K562 (cell line): ENCODE results near the gene PGLYRP1. TPM values are rescaled to one million over a fixed set of nuclear protein-coding genes. Genes with fewer than 3 reads are reported as not detected.

Experiments
- ARID2 ChIP-seq: fragments of 450-650 bp; IDR thresholded peaks from 2 replicates; pipeline ENCODE4 v1.6.1; 2017; ENCODE audit warnings: antibody characterized with exemption, mild to moderate bottlenecking
- DACH1 ChIP-seq: fragments of 450-650 bp; IDR thresholded peaks from 2 replicates; pipeline ENCODE4 v1.6.1; 2018; ENCODE audit not compliant: partially characterized antibody
- DDX20 ChIP-seq: fragments of 450-650 bp; IDR thresholded peaks from 2 replicates; pipeline ENCODE4 v1.6.1; 2016; ENCODE audit warnings: missing genetic modification characterization, low read depth, mild to moderate bottlenecking, missing compliant biosample characterization, moderate library complexity
- DPF2 ChIP-seq: fragments of 450-650 bp; IDR thresholded peaks from 2 replicates; pipeline ENCODE4 v1.6.1; 2016
- FOXA3 ChIP-seq, 2 experiments: fragments of 450-650 bp in 1 of 2; sonication (generic) in 1 of 2; formaldehyde crosslinking; IDR thresholded peaks in 1 of 2; conservative IDR thresholded peaks in 1 of 2; 2 replicates each; pipeline versions ENCODE4 v1.4.0 to v1.8.0; 2020 to 2022; ENCODE audit warnings: mild to moderate bottlenecking in 2 of 2, missing genetic modification reagents in 1 of 2
- GTF2E2 ChIP-seq: fragments of 200-800 bp; sonication (Bioruptor generic); IDR thresholded peaks from 2 replicates; pipeline ENCODE4 v1.6.1; 2016; ENCODE audit warnings: missing genetic modification characterization, missing compliant biosample characterization
- HNRNPK ChIP-seq: fragments of 200-400 bp; formaldehyde crosslinking; IDR thresholded peaks from one replicate; pipeline ENCODE4 v1.6.1; 2018; ENCODE audit warnings: mild to moderate bottlenecking, low read depth, low read length; ENCODE audit not compliant: poor library complexity, severe bottlenecking
- HOXB6 ChIP-seq: fragments of 250-450 bp; sonication (Bioruptor Pico); IDR thresholded peaks from 2 replicates; pipeline ENCODE4 v1.5.1; 2022; ENCODE audit warnings: mild to moderate bottlenecking, borderline replicate concordance
- IFI16 ChIP-seq: fragments of 250-450 bp; sonication (Bioruptor Pico); IDR thresholded peaks from 2 replicates; pipeline ENCODE4 v2.1.2; 2022; ENCODE audit warnings: mild to moderate bottlenecking, inconsistent platforms
- LARP7 ChIP-seq: fragments of 450-650 bp; IDR thresholded peaks from 2 replicates; pipeline ENCODE4 v1.6.1; 2016
- MCM5 ChIP-seq: fragments of 450-650 bp; IDR thresholded peaks from 2 replicates; pipeline ENCODE4 v1.6.1; 2016; ENCODE audit warnings: low read depth
- MCM7 ChIP-seq, 2 experiments: fragments of 450-650 bp; IDR thresholded peaks; 2 replicates each; pipeline ENCODE4 v1.6.1; 2016 to 2018
- MEF2D ChIP-seq: conservative IDR thresholded peaks from 2 replicates; pipeline ENCODE4 v1.6.1; 2016; ENCODE audit warnings: low read depth, missing genetic modification characterization, missing compliant biosample characterization
- NFIC ChIP-seq: fragments of 450-650 bp; IDR thresholded peaks from 2 replicates; pipeline ENCODE4 v1.6.1; 2017; ENCODE audit warnings: mild to moderate bottlenecking, inconsistent platforms
- PRMT5 ChIP-seq: sonication (generic); formaldehyde crosslinking; IDR thresholded peaks from 2 replicates; pipeline ENCODE4 v1.5.0; 2020; ENCODE audit warnings: missing genetic modification reagents
- SP1 ChIP-seq: sonication (generic); formaldehyde crosslinking; IDR thresholded peaks from 2 replicates; pipeline ENCODE4 v1.8.1; 2022; ENCODE audit warnings: mild to moderate bottlenecking, missing genetic modification reagents
- TBP ChIP-seq: optimal IDR thresholded peaks from 2 replicates; pipeline ENCODE3; 2011; ENCODE audit warnings: low read depth, low read length, improper control_type of control experiment
- TRIM24 ChIP-seq, 2 experiments: fragments of 450-650 bp; IDR thresholded peaks; 2 replicates each; pipeline ENCODE4 v1.6.1; 2016
- ZNF224 ChIP-seq: sonication (generic); formaldehyde crosslinking; IDR thresholded peaks from 2 replicates; pipeline ENCODE4 v1.8.0; 2022; ENCODE audit warnings: mild to moderate bottlenecking, missing genetic modification reagents
- ZSCAN32 ChIP-seq: fragments of 450-650 bp; formaldehyde crosslinking; IDR thresholded peaks from 2 replicates; pipeline ENCODE4 v1.4.0; 2020; ENCODE audit warnings: mild to moderate bottlenecking, moderate library complexity
- polyA plus RNA-seq, 8 experiments: library from polyadenylated mRNA; depleted of rRNA in 4 of 8; stranded (reverse) in 5 of 8; unstranded in 3 of 8; fragments of >200 nt; fragmentation: Nextera tagmentation in 2 of 8; fragmentation: Illumina TruSeq in 1 of 8; extraction: Ambion mirVana in 2 of 8; extraction: Trizol in 1 of 8; gene quantifications; 2 replicates each; pipeline versions ENCODE4 v1.2.1 to v1.2.3, GENCODE V29; 2011 to 2014; ENCODE audit warnings: inconsistent platforms in 1 of 8, missing spikeins in 1 of 8
- total RNA-seq, 7 experiments: library from RNA; depleted of rRNA in 6 of 7; stranded (reverse); fragments of >200 nt in 6 of 7; fragmentation: Illumina TruSeq in 2 of 7; extraction: Trizol in 2 of 7; gene quantifications; 2 replicates each; pipeline versions ENCODE4 v1.2.1 to v1.2.3, GENCODE V29; 2011 to 2021; ENCODE audit warnings: low replicate concordance in 1 of 7
- TF ChIP-seq, protein P1 (sequence below): IDR thresholded peaks from 2 replicates; pipeline ENCODE4 v1.6.1; 2016; ENCODE audit warnings: missing genetic modification characterization, missing compliant biosample characterization
- TF ChIP-seq, protein P2 (sequence below): fragments of 250-450 bp; sonication (Bioruptor Pico); IDR thresholded peaks from 2 replicates; pipeline ENCODE4 v1.8.0; 2021; ENCODE audit warnings: mild to moderate bottlenecking, moderate library complexity
- TF ChIP-seq, protein P3 (sequence below): sonication (generic); formaldehyde crosslinking; IDR thresholded peaks from 2 replicates; pipeline ENCODE4 v1.8.0; 2023; ENCODE audit warnings: missing genetic modification reagents, mild to moderate bottlenecking, borderline replicate concordance

Gene PGLYRP1
- total and polyA plus RNA-seq, 9 of the 15 experiments (the other 6 are each of a cell fraction or from before 2014, with no cell fraction given): not detected

DNA sequence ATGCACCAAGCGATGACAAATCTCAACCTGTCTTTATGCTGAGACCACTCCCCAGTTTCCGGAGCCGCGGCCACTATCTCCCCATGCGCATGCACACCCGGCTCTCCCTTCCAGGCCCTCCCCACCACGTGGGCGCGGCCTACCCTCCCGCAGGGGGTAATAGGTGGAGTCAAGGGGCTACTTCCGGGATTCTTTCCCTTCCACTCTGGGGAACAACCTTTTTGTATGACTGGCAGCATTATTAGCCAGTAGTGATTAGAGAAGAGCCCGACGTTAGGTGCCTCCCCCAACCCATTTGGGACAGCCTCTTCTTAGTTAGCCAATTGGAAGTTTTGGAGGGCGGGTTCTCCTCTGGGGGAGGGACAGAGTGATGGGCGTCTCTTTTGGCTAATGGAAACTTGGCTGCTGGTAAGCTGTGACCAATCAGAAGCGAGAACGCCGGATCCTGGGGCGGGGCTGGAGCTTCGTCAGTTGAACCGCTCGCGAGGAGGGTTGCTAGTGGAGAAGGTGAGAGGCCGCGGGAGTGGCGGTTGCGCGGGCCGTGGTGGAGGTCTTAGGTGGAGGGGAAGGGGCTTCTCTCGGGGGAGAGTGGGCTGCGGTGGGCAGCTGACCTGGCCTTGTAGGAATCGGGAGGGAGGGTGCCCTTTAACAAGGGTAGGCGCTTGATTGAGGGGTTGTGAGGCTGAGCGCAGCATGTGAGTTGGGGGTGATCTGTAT is 27.7 kb downstream of the PGLYRP1 start, which contains the start of gene CCDC61 (continued):
- TF ChIP-seq GTF2E2 (tag): no peak
- TF ChIP-seq NFIC: no peak
- TF ChIP-seq ZNF224 (CRISPR knock-in tag): no peak
- TF ChIP-seq HOXB6: no peak
- peak; percentile 45; the same call in 1 of the 2 replicates for TF ChIP-seq ZSCAN32 (CRISPR knock-in tag)
- TF ChIP-seq HNRNPK: no peak
- peak; percentile 90 for TF ChIP-seq TBP
- TF ChIP-seq PRMT5 (CRISPR knock-in tag): no peak
- no peak for TF ChIP-seq FOXA3 (CRISPR knock-in tag; conservative IDR thresholded peaks at IDR 0.05 in 1 of 2, IDR thresholded peaks at IDR 0.05 in 1 of 2)
- no peak for TF ChIP-seq DDX20 (tag)
- TF ChIP-seq DACH1: no peak
- TF ChIP-seq ARID2: no peak
- TF ChIP-seq, protein P1, sequence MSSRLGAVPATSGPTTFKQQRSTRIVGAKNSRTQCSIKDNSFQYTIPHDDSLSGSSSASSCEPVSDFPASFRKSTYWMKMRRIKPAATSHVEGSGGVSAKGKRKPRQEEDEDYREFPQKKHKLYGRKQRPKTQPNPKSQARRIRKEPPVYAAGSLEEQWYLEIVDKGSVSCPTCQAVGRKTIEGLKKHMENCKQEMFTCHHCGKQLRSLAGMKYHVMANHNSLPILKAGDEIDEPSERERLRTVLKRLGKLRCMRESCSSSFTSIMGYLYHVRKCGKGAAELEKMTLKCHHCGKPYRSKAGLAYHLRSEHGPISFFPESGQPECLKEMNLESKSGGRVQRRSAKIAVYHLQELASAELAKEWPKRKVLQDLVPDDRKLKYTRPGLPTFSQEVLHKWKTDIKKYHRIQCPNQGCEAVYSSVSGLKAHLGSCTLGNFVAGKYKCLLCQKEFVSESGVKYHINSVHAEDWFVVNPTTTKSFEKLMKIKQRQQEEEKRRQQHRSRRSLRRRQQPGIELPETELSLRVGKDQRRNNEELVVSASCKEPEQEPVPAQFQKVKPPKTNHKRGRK (tag): no peak
- TF ChIP-seq DPF2: no peak
- 0 out of 2 replicates have a peak, but pooled peaks have one; percentile 66 for TF ChIP-seq LARP7
- TF ChIP-seq MEF2D (tag): no peak
- TF ChIP-seq, protein P2, sequence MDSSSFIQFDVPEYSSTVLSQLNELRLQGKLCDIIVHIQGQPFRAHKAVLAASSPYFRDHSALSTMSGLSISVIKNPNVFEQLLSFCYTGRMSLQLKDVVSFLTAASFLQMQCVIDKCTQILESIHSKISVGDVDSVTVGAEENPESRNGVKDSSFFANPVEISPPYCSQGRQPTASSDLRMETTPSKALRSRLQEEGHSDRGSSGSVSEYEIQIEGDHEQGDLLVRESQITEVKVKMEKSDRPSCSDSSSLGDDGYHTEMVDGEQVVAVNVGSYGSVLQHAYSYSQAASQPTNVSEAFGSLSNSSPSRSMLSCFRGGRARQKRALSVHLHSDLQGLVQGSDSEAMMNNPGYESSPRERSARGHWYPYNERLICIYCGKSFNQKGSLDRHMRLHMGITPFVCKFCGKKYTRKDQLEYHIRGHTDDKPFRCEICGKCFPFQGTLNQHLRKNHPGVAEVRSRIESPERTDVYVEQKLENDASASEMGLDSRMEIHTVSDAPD (CRISPR knock-in tag): no peak
- TF ChIP-seq MCM7 (IDR thresholded peaks at IDR 0.05): no peak
- TF ChIP-seq TRIM24 (IDR thresholded peaks at IDR 0.05): no peak
- peak; percentile 97 for TF ChIP-seq SP1 (CRISPR knock-in tag)
- TF ChIP-seq, protein P3, sequence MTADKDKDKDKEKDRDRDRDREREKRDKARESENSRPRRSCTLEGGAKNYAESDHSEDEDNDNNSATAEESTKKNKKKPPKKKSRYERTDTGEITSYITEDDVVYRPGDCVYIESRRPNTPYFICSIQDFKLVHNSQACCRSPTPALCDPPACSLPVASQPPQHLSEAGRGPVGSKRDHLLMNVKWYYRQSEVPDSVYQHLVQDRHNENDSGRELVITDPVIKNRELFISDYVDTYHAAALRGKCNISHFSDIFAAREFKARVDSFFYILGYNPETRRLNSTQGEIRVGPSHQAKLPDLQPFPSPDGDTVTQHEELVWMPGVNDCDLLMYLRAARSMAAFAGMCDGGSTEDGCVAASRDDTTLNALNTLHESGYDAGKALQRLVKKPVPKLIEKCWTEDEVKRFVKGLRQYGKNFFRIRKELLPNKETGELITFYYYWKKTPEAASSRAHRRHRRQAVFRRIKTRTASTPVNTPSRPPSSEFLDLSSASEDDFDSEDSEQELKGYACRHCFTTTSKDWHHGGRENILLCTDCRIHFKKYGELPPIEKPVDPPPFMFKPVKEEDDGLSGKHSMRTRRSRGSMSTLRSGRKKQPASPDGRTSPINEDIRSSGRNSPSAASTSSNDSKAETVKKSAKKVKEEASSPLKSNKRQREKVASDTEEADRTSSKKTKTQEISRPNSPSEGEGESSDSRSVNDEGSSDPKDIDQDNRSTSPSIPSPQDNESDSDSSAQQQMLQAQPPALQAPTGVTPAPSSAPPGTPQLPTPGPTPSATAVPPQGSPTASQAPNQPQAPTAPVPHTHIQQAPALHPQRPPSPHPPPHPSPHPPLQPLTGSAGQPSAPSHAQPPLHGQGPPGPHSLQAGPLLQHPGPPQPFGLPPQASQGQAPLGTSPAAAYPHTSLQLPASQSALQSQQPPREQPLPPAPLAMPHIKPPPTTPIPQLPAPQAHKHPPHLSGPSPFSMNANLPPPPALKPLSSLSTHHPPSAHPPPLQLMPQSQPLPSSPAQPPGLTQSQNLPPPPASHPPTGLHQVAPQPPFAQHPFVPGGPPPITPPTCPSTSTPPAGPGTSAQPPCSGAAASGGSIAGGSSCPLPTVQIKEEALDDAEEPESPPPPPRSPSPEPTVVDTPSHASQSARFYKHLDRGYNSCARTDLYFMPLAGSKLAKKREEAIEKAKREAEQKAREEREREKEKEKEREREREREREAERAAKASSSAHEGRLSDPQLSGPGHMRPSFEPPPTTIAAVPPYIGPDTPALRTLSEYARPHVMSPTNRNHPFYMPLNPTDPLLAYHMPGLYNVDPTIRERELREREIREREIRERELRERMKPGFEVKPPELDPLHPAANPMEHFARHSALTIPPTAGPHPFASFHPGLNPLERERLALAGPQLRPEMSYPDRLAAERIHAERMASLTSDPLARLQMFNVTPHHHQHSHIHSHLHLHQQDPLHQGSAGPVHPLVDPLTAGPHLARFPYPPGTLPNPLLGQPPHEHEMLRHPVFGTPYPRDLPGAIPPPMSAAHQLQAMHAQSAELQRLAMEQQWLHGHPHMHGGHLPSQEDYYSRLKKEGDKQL: no peak
- no peak for TF ChIP-seq MCM5
- no peak for TF ChIP-seq IFI16 (CRISPR knock-in tag)
